CD8-positive, alpha-beta memory T cell (primary cell): Measurements from ENCODE around the gene HEPHL1. TPM values are rescaled to one million over a fixed set of nuclear protein-coding genes. Genes with fewer than 3 reads are reported as not detected.
"Not testable (repeated sequence)": the region's sequence is repeated elsewhere in the genome, so short reads cannot be mapped to it uniquely, and the experiment has no call there.

Experiments used
- CTCF ChIA-PET: fragments of 350-600 bp; sonication (Branson Sonifier 250); formaldehyde crosslinking; loops from one replicate; lab custom pipeline; 2021; ENCODE audit warnings: antibody characterized with exemption; lab: Charles Lee
- POLR2A ChIA-PET: fragments of 350-600 bp; sonication (Branson Sonifier 250); formaldehyde crosslinking; loops from one replicate; lab custom pipeline; 2021; ENCODE audit warnings: antibody characterized with exemption; lab: Charles Lee
- DNase-seq, 5 donors: peaks; one replicate each; pipeline versions ENCODE4 v3.0.0 to v3.0.0-alpha.2; 2020 to 2022; ENCODE audit warnings: mixed read lengths in 1 of 5
- H3K27ac ChIP-seq: one replicate; pipeline ENCODE4 v1.7.0; 2013; ENCODE audit warnings: low read depth, mild to moderate bottlenecking, low read length, moderate library complexity
- H3K27me3 ChIP-seq: 2 replicates; pipeline ENCODE4 v1.7.0; 2013; ENCODE audit warnings: low read length, mild to moderate bottlenecking; ENCODE audit not compliant: insufficient read depth, poor library complexity, severe bottlenecking
- H3K36me3 ChIP-seq: 2 replicates; pipeline ENCODE4 v1.7.0; 2013; ENCODE audit warnings: mild to moderate bottlenecking, low read length, moderate library complexity; ENCODE audit not compliant: insufficient read depth
- H3K4me1 ChIP-seq: 2 replicates; pipeline ENCODE4 v1.7.0; 2013; ENCODE audit warnings: mild to moderate bottlenecking, low read length, moderate library complexity; ENCODE audit not compliant: insufficient read depth
- H3K4me3 ChIP-seq: 2 replicates; pipeline ENCODE4 v1.7.0; 2013; ENCODE audit warnings: mild to moderate bottlenecking, low read length
- H3K9me3 ChIP-seq: 2 replicates; pipeline ENCODE4 v1.7.0; 2013; ENCODE audit warnings: mild to moderate bottlenecking, low read length
- H3K27ac Mint-ChIP-seq, 8 donors: one replicate each; pipeline ENCODE4 v1.8.0; 2020 to 2021; ENCODE audit warnings: mixed read lengths in 8 of 8, mild to moderate bottlenecking in 6 of 8, inconsistent platforms in 3 of 8, moderate library complexity in 3 of 8
- H3K27me3 Mint-ChIP-seq, 2 donors: one replicate each; pipeline ENCODE4 v1.8.0; 2020 to 2021; ENCODE audit warnings: mixed read lengths in 2 of 2, mild to moderate bottlenecking in 1 of 2, moderate library complexity in 1 of 2
- H3K36me3 Mint-ChIP-seq, 3 donors: one replicate each; pipeline ENCODE4 v1.8.0; 2020 to 2021; ENCODE audit warnings: mixed read lengths in 3 of 3, inconsistent platforms in 1 of 3, mild to moderate bottlenecking in 1 of 3
- H3K4me1 Mint-ChIP-seq, 3 donors: one replicate each; pipeline ENCODE4 v1.8.0; 2020 to 2021; ENCODE audit warnings: mixed read lengths in 3 of 3, inconsistent platforms in 1 of 3, mild to moderate bottlenecking in 1 of 3
- H3K4me3 Mint-ChIP-seq, 7 donors: one replicate each; pipeline ENCODE4 v1.8.0; 2020 to 2021; ENCODE audit warnings: mixed read lengths in 7 of 7, mild to moderate bottlenecking in 6 of 7, moderate library complexity in 4 of 7, inconsistent platforms in 2 of 7
- H3K9me3 Mint-ChIP-seq, 5 donors: one replicate each; pipeline ENCODE4 v1.8.0; 2020 to 2022; ENCODE audit warnings: mixed read lengths in 5 of 5, mild to moderate bottlenecking in 3 of 5, moderate library complexity in 2 of 5, inconsistent platforms in 1 of 5
- polyA plus RNA-seq: library from polyadenylated mRNA; unstranded; fragments of 300-500 nt; fragmentation: Illumina TruSeq; gene quantifications from one replicate; pipeline ENCODE4 v1.2.3, GENCODE V29; 2021
- total RNA-seq, 2 experiments: library from RNA; stranded (reverse); gene quantifications; one replicate each; pipeline ENCODE4 v1.2.3, GENCODE V29; 2021

Gene HEPHL1
- total and polyA plus RNA-seq, 3 experiments from 2014 or later, result not detected

DNA sequence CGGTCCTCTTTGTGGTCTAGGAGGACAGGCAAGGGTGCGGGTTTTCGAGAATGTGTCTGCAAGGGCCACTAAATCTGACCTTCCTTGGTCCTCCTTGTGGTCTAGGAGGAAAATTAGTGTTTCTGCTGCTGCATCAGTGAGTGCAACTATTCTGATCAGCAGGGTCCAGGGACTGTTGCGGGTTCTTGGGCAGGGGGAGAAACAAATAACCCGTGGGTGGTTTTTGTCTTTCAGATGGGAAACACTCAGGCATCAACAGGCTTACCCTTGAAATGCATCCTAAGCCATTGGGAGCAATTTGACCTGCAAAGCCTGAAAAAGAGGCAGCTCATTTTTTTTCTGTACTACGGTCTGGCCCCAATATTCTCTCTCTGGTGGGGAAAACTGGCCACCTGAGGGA lies 98.5 kb downstream of the HEPHL1 start:
- H3K4me3 ChIP-seq, H3K4me1 Mint-ChIP-seq, H3K9me3 ChIP-seq, H3K4me1 ChIP-seq, H3K9me3 Mint-ChIP-seq, POLR2A ChIA-PET, H3K27me3 ChIP-seq, H3K36me3 ChIP-seq, DNase-seq, H3K27ac Mint-ChIP-seq, H3K36me3 Mint-ChIP-seq, CTCF ChIA-PET, H3K4me3 Mint-ChIP-seq, H3K27ac ChIP-seq: not testable (repeated sequence)
- peaks cover 5 to 38% of the 10 kb centered on the region in 2 donors for H3K27me3 Mint-ChIP-seq

DNA sequence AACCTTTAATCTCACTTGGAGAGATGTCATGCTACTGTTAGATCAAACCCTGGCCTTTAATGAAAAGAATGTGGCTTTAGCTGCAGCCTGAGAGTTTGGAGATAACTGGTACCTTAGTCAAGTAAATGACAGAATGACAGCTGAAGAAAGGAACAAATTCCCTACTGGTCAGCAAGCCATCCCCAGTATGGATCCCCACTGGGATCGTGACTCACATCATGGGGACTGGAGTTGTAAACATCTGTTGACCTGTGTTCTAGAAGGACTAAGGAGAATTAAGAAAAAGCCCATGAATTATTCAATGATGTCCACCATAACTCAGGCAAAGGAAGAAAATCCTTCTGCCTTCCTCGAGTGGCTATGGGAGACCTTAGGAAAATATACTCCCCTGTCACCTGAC lies 99.4 kb downstream of the HEPHL1 start:
- peaks cover 2 to 30% of the 10 kb centered on the region in 2 donors for H3K27me3 Mint-ChIP-seq
- H3K4me1 ChIP-seq, H3K27ac ChIP-seq, H3K4me3 Mint-ChIP-seq, CTCF ChIA-PET, H3K4me3 ChIP-seq, H3K9me3 ChIP-seq, H3K27ac Mint-ChIP-seq, H3K27me3 ChIP-seq, POLR2A ChIA-PET, H3K4me1 Mint-ChIP-seq, DNase-seq, H3K9me3 Mint-ChIP-seq, H3K36me3 Mint-ChIP-seq, H3K36me3 ChIP-seq: not testable (repeated sequence)

DNA sequence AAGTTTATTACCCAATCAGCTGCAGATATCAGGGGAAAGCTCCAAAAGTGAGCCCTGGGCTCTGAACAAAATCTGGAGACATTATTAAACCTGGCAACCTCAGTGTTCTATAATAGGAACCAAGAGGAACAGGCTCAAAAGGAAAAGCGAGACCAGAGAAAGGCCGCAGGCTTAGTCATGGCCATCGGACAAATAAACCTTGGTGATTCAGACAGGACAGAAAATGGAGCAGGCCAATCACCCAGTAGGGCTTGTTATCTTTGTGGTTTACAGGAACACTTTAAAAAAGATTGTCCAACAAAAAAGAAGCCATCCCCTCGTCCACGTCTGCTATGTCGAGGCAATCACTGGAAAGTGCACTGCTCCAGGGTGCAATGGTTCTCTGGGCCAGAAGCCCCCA lies 99.8 kb downstream of the HEPHL1 start:
- ChIA-PET CTCF (no interaction called here), POLR2A (no interaction called here)
- DNase-seq, result no peak
- Mint-ChIP-seq H3K36me3 (peaks cover 0 to 3% (median 0%) of the 10 kb centered on the region in 3 donors), H3K4me3 (no peak overlapping the region), H3K27me3 (peaks cover 2 to 27% of the 10 kb centered on the region in 2 donors), H3K4me1 (no peaks in the 10 kb centered on the region), H3K9me3 (no peaks in the 10 kb centered on the region), H3K27ac (no peak overlapping the region)
- no peak overlapping the region for H3K27ac ChIP-seq
- H3K4me3 ChIP-seq, result no peak overlapping the region
- no peaks in the 10 kb centered on the region for H3K27me3 ChIP-seq
- H3K4me1 ChIP-seq, result no peaks in the 10 kb centered on the region
- no peaks in the 10 kb centered on the region for H3K36me3 ChIP-seq
- H3K9me3 ChIP-seq, result no peaks in the 10 kb centered on the region

DNA sequence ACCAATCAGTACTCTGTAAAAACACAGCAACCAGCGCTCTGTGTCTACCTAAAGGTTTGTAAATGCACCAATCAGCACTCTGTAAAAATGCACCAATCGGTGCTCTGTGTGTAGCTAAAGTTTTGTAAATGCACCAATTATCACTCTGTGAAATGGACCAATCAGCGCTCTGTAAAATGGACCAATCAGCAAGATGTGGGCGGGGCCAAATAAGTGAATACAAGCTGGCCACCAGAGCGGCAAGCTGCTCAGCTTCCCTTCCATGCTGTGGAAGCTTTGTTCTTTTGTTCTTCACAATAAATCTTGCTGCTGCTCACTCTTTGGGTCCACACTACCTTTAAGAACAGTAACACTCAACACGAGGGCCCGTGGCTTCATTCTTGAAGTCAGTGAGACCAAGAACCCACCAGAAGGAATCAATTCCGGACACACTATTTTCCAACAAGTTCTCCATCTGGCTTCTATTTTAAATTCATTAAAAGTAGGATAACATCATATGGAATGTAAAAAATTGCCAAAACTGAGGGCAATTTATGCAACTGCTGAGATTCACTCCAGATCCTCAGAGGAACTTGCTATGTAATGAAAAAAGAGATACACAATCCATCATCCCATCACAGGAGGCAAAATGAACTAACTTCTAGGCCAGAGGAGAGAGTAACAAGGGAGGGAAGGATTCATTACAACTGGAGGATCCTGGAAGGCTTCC lies 104.4 kb downstream of the HEPHL1 start:
- H3K27ac ChIP-seq, result no peak overlapping the region
- POLR2A ChIA-PET, result no interaction called here
- H3K36me3 ChIP-seq, result no peaks in the 10 kb centered on the region
- Mint-ChIP-seq H3K27me3 (no peaks in the 10 kb centered on the region), H3K4me3 (peak overlapping the region in 2 of 7 donors; percentile 51 to 73), H3K27ac (no peak overlapping the region), H3K36me3 (peaks cover 0 to 4% (median 0%) of the 10 kb centered on the region in 3 donors), H3K9me3 (no peaks in the 10 kb centered on the region), H3K4me1 (peaks cover 16 to 18% (median 17%) of the 10 kb centered on the region in 3 donors)
- peaks cover 23% of the 10 kb centered on the region for H3K4me1 ChIP-seq
- H3K27me3 ChIP-seq, result no peaks in the 10 kb centered on the region
- H3K9me3 ChIP-seq, result no peaks in the 10 kb centered on the region
- CTCF ChIA-PET, result no interaction called here
- no peak overlapping the region for H3K4me3 ChIP-seq
- DNase-seq, result no peak

DNA sequence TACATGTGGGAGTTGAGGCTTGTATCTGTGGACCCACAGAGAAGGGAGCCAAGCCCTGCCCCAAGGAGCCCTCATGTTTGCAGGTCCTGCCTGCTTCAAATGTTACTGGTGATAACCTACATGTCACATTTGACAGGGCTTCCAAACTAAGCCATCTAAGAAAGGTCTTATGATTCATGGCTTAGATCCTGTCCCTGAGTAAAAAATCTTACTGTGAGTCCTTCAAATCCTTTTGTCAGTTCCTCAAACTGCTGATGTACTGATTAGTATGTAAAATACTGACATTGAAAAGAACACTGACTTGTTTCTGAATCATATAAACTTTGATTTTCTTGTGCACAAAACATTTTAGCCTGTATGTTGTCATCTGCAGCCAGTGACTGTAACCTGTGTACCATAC lies 106.5 kb downstream of the HEPHL1 start:
- no peak for DNase-seq
- Mint-ChIP-seq H3K36me3 (peaks cover 0 to 4% (median 0%) of the 10 kb centered on the region in 3 donors), H3K27me3 (no peaks in the 10 kb centered on the region), H3K27ac (peak overlapping the region in 7 of 8 donors; percentile 79 to 100 (median 97)), H3K4me3 (no peak overlapping the region), H3K4me1 (peaks cover 16 to 18% (median 17%) of the 10 kb centered on the region in 3 donors), H3K9me3 (no peaks in the 10 kb centered on the region)
- Histone ChIP-seq H3K27me3 (no peaks in the 10 kb centered on the region), H3K27ac (peak overlapping the region; percentile 84), H3K4me1 (peaks cover 41% of the 10 kb centered on the region), H3K4me3 (peak overlapping the region; percentile 97), H3K36me3 (no peaks in the 10 kb centered on the region), H3K9me3 (no peaks in the 10 kb centered on the region)
- ChIA-PET CTCF (interaction anchor here (1.6 kb wide), 1 partner anchor 59 kb away, joined by 3 read pairs; no protein-coding TSS in a partner anchor), POLR2A (interaction anchor here (1.6 kb wide), 1 partner anchor 386 kb away, joined by 6 read pairs; the partner anchor contains the start of genes C11orf54 and TAF1D)

DNA sequence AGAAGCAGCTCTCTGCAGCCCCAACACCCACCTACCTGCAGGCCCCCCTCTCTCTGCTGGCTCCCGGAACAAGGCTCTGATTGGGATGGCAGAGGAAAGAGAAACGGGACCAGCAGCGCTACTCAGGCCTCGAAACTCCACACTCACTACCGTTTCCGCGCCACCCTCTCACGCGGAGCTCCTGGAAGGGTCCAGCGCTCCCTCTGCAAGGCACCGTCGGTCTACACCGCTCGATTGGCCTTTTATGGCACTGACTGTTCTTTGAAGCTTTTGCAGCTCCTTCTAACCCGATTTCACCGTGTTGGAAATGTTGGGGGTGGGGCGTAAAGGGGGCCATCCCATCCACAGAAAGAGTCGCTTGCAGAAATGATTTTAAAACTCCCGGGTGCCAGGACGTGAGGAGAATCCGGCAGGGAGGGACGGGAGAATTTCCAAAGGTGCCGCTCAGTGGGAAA lies 107.2 kb downstream of the HEPHL1 start:
- peak overlapping the region; percentile 84 for H3K27ac ChIP-seq
- Mint-ChIP-seq H3K27ac (peak overlapping the region in 7 of 8 donors; percentile 79 to 100 (median 97)), H3K9me3 (no peaks in the 10 kb centered on the region), H3K4me3 (no peak overlapping the region), H3K36me3 (peaks cover 0 to 4% (median 0%) of the 10 kb centered on the region in 3 donors), H3K4me1 (peaks cover 16 to 25% (median 22%) of the 10 kb centered on the region in 3 donors), H3K27me3 (no peaks in the 10 kb centered on the region)
- ChIA-PET CTCF (interaction anchor here (1.6 kb wide), 1 partner anchor 58 kb away, joined by 3 read pairs; no protein-coding TSS in a partner anchor), POLR2A (interaction anchor here (0.7 to 1.6 kb wide), 3 partner anchors 344 to 1624 kb away, joined by 3 to 6 read pairs (median 3); partner anchors contain the start of genes C11orf54, MED17 and TAF1D)
- peaks cover 43% of the 10 kb centered on the region for H3K4me1 ChIP-seq
- no peaks in the 10 kb centered on the region for H3K9me3 ChIP-seq
- peak in 1 of 5 donors; percentile 52 for DNase-seq
- H3K27me3 ChIP-seq, result no peaks in the 10 kb centered on the region
- H3K36me3 ChIP-seq, result no peaks in the 10 kb centered on the region
- H3K4me3 ChIP-seq, result peak overlapping the region; percentile 97

DNA sequence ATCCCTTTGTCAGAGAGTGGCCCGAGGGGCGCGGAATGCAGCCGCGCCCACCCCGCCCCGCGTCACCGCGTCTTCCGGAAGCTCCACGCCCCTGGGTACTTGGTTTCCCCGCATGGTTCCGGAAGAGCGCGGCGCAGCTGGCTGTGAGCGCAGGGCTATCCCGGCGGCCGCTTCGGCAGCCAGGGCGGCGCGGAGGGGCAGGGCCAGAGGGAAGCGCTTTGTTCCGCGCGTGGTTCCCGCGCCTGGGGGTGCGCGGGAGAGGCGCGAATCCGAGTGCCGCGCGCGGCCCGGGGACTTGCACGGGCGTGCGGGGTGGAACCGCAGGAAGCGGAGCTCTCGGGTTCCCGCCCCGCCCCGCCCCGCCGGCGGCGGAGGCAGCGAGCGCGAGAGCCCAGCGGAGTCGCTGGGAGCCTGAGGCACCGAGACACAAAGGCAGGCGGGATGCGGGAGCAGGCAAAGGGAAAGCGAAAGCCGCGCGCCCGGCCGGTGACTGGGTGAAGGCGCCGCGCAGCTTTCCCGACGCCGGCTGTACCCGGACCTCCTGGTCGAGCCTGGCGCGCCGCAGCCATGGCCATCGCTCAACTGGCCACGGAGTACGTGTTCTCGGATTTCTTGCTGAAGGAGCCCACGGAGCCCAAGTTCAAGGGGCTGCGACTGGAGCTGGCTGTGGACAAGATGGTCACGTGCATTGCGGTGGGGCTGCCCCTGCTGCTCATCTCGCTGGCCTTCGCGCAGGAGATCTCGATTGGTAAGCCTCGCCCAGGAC lies 107.8 kb downstream of the HEPHL1 start, which contains the start of gene PANX1:
Gene PANX1 (plus strand): TSS at position 96 of the 766 bp plus-strand sequence. CDS start 472 bp downstream, at position 568.
- no peak within 1 kb of the TSS for H3K4me3 Mint-ChIP-seq
- no peaks in the 10 kb centered on the region for H3K27me3 ChIP-seq
- H3K9me3 Mint-ChIP-seq, result no peaks in the 10 kb centered on the region
- H3K9me3 ChIP-seq, result no peaks in the 10 kb centered on the region
- H3K27ac Mint-ChIP-seq, result peak within 1 kb of the TSS in 7 of 8 donors; percentile 79 to 100 (median 97)
- POLR2A ChIA-PET, result interaction anchor here (0.7 to 1.6 kb wide), 3 partner anchors 345 to 1624 kb away, joined by 3 to 6 read pairs (median 3); partner anchors contain the start of genes C11orf54, MED17 and TAF1D
- peak; percentile 69 to 80 (median 78) for DNase-seq
- H3K36me3 Mint-ChIP-seq, result peaks cover 0 to 4% (median 0%) of the 10 kb centered on the region in 3 donors
- CTCF ChIA-PET, result interaction anchor here (1.3 to 1.6 kb wide), 2 partner anchors 21 to 58 kb away, joined by 3 read pairs; no protein-coding TSS in a partner anchor
- peak within 1 kb of the TSS; percentile 97 for H3K4me3 ChIP-seq
- peaks cover 16 to 31% (median 28%) of the 10 kb centered on the region in 3 donors for H3K4me1 Mint-ChIP-seq
- H3K36me3 ChIP-seq, result no peaks in the 10 kb centered on the region
- H3K27me3 Mint-ChIP-seq, result no peaks in the 10 kb centered on the region
- H3K4me1 ChIP-seq, result peaks cover 44% of the 10 kb centered on the region
- peak within 1 kb of the TSS; percentile 84 for H3K27ac ChIP-seq
